Measurements from ENCODE around the gene BCAS3.

Gene BCAS3

DNA sequence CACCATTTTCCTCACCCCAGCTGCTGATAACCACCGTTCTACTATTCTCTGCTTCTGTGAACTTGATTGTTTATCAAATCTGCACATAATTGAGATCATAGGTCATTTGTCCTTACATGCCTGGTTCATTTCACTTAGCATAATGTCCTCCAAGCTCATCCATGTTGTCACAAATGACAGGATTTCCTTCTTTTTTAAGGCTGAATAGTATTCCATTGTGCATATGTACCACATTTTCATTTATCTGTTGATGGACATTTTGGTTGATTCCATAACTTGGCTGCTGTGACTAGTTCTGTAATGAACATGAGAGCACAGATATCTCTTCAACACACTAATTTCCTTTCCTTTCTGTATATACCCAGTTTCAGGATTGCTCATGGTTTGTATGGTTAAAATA is 496.7 kb downstream of the BCAS3 start:
- DNase-seq, result peak; percentile 4

DNA sequence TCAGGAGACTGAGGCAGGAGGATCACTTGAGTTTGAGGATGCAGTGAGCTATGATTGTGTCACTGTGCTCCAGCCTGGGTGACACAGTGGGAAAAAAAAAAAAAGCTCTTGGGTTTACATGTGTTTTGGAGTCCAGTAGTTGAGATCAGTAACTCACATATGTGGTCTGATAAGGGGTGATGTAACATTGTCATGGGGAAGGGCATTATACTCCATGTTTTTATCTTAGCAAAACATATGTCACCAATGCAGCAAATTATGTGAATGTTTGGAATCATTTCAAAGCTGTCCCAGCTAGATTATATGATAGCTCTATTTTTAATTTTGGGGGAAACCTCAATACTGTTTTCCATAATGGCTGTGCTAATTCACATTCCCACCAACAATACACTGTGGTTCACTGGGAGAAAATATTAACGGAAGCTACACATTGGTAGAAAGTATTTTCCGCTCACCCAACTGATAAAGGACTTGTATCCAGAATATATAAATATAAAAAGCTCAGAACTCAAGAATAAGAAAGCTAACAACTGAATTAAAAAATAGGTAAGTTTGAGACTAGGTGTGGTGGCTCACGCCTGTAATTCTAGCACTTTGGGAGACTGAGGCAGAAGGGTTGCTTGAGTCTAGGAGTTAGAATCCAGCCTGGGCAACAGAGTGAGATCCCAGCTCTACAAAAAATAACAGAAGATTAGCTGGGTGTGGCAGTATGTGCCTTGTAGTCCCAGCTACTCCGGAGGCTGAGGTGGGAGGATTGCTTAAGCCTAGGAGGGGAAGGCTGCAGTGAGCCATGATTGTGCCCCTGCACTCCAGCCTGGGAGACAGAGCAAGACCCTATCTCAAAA is 497.9 kb downstream of the BCAS3 start:
- DNase-seq, result no peak

DNA sequence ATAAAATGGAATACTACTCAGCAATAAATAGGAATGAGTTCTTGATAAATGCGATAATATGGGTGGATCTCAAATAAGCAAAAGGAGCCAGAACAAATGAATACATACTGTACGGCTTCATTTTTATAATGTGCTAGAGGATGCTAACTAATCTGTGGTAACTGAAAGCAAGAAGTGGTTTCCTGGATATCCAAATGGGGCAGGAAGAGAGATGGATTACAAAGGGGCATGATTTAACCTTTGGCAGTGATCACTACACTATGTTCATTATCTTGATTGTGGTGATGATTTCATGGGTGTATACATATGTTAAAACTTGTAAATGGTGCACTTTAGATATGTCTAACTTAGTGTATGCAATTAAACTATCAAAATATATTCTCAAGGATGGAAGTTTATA is 499.7 kb downstream of the BCAS3 start:
- no peak for DNase-seq

DNA sequence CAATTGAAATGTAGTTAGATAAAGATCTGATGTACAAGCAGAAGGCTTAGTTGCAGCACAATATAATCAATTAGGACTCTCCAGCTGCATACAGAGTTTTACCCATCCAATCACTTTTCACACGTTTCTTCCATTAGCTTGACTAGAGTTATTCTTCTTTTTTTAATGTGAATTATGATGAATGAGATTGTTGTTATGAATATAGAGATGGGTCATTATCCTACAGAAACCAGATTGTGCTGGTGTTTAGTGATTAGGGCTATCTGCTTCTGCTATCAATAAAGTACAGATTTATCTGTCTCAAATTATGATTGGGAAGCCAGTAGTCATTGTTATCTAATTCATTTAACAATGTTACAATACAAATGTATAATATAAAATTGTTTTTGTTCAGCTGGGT is 500.6 kb downstream of the BCAS3 start:
- no peak for DNase-seq

DNA sequence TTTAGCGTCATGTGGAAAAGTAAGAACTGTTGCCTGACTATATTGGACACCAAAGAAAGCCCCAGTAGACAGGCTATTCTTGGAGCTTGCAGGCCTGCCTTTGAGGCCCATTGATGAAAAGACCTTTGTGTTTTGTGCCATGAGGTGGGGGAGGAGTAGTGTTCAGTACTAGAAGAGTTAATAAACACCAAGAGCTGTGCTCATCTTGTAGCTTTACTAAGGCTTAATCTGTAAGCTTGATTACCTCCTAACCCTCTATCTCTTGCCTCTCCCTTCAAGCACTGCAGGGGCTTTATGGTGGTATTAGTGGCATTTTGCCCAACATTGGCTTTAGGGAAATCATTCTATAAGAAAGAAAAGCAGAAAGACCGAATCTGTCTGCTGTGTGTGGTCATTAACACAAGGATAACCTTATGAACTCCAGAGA is 501.7 kb downstream of the BCAS3 start:
- no peak for DNase-seq

DNA sequence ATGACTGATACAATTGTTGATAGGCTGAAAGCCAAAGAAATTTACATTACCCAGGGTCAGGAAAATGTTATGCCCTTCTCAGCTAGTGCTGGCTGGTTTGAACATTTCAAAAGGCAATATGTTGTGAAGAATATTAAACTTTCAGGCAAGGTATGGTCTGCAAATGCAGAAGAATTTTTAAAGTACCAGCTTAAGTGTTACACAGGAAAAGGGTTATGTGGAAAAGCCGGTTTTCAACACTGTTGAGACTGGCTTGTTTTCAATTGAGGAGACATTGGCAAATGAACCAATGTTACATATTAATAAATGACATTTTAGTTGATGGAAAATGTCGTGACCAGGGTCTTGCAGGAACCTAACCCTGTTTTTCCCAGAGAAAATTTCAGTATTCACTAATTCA is 506.1 kb downstream of the BCAS3 start:
- DNase-seq, result no peak

DNA sequence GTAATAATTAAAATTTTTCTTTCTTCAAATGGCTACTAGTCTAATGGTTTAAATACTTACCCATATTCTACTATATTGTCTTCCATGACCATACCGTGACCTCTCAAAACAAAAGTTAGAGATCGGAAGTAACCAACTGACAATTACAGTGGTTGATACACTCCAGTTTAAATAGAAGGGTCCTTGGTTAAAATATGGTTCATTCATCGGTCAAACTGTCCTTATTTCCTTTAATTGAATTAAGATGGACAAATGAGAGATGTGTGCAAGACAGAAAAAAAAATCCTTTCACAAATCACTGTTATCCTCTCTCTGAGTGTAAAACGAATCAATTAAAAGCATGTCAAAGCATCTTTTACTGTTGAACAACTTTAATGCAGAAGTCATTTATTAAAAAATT is 507.7 kb downstream of the BCAS3 start:
- no peak for DNase-seq

DNA sequence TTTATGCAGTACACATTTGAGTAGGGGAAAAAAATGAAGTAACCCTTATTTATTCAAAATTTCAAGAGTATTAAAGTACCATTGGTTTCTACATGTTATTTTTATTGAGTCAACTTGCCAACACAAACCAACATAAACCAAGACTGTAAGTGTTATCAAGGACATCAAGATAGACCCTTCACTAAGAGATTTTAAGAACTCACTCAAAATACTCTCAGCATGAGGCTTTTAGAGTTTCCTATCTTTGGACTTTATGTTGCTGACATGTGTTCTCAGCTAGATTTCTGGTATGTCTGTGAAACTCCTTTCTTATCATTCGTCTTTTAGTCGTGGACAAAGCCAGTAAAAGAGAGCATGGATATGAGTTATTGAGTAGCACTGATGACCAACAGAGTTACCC is 509.4 kb downstream of the BCAS3 start:
- DNase-seq, result no peak

DNA sequence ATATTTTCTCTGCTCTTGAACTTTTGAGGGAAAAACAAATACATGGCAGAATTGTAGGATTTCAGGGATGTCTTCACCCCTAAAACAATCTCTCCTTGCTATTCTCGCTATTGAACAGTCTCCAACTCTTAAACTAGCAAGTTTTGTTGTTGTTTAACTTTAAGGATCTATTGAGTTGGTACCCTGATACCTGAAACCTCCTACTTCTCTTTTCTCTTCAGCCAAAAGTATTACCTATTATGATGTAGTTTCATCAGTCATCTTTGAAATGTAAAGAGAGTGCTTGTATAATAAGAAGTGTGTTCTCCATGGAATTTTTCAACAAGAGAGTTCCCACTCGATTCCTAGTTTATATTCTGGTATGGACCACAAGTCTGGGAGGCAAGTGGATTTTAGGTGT is 510.4 kb downstream of the BCAS3 start:
- DNase-seq, result no peak

DNA sequence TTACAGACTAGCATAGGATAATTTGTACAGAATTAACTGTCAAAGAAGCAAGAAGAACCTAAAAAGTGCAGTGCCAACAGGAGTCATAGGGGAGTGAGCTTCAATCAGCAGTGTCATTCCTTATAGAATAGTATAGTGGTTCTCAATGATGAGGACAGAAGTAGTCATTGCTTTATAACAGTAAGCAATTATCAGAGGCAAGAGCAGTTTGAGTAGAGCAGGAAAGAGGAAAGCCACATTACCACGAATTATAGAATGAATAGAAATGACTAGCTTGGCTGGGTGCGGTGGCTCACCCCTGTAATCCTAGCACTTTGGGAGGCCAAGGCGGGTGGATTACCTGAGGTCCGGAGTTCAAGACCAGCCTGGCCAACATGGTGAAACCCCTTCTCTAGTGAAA is 512.3 kb downstream of the BCAS3 start:
- no peak for DNase-seq

DNA sequence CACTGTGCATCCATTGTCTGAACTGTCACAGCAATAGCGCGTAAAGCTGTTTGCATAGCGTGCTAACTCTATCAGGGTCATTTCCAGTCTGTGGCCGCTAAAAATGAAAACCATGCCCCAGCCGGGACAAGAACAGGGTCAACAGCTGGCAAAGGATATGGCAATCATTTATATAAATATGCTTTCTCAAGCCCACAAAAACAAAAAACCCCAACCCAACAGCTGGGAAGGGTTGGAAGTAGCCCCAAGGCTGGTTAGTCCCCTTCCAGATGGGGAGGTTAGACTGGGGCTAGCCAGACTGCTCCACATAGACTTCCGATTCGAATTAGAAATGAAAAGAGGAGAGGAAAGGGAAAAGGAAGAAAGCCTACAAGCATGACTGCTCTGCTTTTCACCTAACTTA is 518.7 kb downstream of the BCAS3 start:
- no peak for DNase-seq

DNA sequence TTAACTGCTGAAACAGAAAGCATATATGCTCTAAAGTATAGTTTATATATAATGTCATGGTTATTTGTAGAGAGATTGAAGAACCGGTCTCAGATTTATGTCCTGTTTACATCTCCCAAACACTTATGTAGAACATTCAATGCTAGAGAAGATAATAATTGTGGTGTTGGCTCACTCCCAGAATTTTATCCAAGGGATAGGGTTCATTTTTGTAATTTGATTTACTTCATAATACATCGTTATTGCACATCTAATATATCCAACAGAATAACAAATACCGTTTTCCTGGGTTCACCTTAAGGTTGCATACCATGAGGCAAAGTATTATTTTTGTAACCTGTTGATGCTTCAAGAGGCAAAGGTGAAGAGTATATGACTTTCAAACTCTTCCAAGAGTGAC is 519.1 kb downstream of the BCAS3 start:
- no peak for DNase-seq

DNA sequence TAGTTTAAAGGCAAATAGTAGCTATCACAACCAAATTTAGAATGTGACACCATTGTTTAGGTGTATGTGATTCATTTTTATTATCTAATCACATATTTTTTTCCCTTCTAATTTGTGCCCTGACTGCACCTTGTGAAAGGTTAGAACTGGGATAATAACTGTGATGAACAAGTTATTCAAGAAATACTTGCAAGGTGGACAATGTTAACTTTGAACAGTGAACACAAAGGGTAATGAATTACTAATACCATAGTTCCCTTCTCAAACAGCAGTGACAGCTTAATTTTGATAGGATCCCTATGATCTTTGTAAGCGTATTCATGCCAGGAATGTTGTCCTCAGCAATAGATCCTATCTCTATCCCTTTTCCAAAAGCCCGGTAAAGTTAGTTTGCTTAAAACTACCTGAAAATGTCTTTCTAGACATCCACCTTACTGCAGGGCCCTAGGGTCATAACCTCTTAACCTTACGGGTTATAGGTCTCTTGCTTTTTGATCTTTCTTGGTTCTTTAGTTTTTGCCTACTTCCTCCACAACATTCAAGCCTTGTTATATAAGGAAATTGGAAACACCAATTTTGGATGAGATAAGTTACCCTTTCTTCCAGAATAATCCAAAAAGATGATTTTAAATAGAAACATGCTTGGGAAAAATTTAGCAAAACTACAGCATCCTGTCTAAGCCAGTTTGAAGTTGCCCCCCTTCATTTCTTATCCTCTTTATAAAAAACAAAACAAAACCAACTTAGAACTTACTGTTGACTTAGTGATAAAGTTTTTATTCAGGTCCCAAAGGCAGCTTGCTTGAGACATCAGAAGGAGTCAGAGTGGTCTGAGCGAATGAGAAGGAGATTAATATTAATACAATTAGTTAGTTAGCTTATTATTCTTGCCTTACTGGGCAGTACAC is 522.0 kb downstream of the BCAS3 start:
- DNase-seq, result no peak

DNA sequence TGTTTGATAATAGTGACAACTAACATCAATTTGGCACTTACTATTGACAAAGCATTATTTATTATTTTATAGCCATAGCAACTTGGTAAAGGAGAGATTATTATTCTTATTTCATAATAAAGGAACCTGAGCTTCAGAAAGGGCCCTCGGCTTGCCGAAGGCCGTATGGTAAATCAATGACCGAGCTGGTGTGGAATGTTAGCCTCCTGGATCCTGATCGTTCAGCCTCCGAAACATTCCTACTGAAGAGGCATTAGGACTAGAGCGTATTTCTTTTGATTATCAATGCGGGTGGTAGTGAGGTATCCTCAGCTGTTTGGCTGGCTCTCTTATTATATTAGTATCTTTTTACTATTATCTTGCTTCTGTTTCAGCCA is 522.7 kb downstream of the BCAS3 start:
- DNase-seq, result no peak

DNA sequence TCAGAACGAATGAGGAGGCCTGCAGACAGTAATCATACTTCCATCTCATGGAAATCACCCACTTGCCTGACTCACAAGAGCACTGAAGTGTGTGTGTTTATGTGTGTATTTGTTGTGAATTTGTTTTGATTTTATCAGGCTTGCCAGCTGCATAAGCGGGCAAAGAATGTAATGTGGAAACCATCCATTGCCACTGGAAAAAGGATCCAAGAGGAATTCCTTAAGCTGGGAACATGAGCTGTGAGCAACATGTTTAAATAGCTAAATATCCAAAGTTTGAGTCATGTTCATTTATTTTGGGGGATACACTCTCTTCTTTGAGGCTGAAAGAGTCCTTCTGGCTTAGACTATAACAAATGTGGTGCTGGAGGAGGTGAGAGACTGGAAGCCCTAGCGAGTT is 523.6 kb downstream of the BCAS3 start:
- DNase-seq, result no peak

DNA sequence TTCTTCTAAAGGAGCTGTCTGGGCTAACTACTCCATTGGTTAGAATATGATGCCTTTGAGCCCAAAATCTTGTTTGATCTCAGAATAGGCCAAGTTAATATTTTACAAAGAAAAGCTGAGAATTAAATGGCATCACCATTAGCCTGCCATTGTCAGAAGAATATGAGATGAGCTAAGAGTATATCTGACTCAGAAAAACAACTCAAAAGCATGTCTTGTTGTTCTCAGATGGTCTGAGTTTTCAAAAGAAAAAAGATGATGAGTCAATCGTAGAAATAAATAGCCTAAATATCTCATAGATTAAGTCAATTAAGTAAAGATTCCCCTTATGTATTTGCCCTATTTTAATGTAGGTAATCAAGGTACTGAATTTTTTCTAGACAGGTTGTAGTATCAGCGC is 524.9 kb downstream of the BCAS3 start:
- no peak for DNase-seq

DNA sequence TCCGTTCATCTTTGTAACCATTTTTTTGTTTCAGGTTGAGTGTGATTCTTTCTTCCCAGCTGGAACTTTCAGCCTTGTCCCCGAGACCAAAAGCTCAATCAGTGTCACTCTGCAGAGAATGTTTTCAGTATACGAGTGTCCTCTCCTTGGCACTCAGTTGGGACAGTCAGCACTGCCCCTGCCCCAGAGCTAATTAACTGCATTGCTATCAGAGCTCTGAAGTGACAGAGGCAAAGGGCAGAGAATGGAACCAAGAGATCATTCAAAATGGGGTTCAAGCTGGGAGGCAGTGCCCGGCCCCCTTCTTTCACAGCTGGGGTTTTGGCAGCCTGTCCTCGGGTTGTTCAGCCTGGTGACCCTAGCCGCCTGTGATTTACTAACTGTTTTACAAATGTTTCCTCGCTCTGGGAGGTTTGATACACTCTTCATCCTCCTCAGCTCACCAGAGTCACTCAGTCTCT is 526.0 kb downstream of the BCAS3 start:
- no peak for DNase-seq

DNA sequence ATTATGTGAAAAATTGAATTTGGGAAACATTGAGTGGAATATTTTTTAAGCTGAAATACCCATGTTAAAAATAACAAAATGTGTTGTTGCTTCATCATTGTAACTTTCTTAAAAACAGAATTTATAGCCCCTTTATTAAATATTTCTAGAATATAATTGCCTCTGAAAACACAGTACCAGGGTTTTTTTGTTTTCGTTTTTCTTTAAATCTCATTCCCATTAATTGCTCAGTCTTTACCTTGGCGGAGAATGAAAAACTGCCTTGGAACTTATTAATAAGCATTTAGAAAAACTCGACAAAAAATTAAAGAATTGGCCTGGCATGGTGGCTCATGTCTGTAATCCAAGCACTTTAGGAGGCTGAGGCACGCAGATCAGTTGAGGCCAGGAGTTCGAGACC is 526.8 kb downstream of the BCAS3 start:
- DNase-seq, result no peak

DNA sequence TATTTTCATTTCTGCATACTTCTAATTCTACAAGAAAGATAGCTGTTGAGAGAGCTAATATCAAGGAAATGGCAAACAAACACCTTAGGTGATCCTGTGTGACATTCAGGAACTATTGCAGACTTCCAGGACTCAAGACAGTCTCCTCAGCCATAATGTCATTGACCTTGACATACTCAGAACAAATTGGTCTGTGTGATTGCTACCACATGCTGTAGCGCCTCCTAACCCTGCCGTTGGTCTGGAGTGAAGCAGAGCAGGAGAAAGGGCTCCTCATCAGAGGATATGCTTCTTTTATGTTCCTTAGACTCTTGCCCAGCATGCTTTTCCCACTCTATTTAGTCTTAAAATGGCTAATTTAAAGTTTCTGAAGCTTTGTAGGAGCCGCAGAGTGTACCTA is 527.8 kb downstream of the BCAS3 start:
- DNase-seq, result no peak

DNA sequence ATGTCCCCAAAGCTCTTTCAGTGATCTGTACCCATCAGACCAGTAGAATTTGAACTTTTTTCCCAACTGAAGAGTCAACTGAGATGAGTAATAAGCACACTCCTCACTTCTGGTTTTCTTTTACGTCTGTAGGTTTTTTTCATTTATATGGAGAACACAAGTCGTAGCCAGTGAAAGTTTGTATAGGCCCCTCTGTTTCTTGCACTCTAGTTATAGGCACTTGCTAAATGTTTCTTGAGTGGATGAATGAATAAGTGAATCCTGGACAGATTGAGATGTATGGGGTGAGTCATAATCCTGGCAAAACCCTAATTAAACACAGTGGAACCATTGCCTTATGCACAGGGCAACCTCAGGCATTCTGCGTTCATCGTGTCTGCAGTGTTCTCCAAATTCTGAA is 528.3 kb downstream of the BCAS3 start:
- peak; percentile 12 for DNase-seq

DNA sequence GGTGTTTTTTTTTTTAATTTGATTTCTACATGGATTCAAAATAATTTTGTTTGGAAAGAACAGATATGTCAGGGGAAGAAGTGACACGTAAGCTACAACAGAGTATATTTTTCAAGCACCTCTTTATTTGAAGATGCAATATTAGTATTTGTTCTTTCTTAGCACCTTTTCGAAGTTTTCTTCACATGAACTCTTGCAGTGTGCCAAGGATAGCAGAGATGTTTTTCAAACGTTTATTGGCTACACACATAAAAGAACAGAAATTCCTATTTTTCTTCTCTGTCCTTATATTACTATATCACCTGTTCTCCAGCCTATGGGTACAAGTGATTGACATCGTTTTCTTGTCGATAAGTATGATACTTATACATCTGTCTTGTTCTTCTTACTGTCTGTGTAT is 529.3 kb downstream of the BCAS3 start:
- DNase-seq, result no peak

DNA sequence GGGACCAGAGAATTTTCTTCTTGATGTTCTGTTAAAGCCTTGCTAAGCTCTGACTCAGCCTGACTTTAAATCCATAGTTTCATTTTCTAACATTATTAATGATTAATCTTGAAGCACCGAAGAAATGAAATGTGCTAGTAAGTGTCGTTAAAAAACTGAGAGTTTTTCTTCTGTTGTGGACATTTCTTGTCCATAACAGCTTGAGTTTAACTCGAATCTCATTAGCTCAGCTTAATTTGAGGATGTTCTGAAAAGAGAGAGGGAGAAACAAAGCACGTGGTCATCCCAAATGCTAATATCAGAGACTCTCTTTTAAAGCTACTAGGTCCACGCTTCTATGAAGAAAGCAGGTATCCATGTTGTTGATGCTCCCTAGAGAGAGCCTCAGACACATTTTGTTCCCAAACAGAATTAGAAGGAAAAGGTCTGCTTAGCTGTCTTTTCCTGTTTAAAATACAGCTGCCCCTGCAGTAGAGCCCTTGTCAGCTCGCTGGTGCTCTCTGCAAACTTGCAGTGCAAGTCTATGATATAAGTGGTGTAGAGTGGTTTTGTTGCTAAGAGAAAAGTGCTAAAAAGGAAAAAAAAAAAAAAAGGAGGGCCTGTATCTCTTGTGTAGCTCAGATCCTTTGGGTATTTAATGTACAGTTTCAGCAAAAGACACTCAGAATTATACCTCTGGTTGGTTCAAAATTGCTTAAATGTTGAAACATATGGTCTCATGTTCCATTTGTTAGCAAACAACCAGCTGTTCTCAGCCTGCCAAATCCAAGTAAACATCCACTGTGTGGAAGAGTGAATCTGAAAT is 530.9 kb downstream of the BCAS3 start:
- DNase-seq, result no peak

DNA sequence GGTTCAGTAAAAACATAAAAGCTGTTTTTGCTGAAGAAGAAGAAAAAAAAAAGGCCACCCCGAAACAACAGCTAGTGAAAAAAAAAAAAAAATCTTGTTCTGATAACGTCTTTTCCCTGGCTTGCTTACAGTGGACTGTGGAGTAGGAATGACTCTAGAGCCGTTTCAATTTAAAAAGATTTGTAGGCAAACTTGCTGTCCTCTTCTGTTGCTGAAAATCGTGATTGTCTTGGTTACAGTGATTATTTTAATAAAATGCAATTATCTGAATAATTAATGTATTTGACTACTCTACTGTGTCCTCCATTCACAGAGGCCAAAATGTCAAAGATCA is 531.4 kb downstream of the BCAS3 start:
- no peak for DNase-seq
